HepG2 (cell line): ENCODE data around the gene RHBDD3. TPM values are rescaled to one million over a fixed set of nuclear protein-coding genes. Genes with fewer than 3 reads are reported as not detected.

ENCODE experiments used
- ATF7-NPFF ChIP-seq: sonication (generic); formaldehyde crosslinking; IDR thresholded peaks from 2 replicates; pipeline ENCODE4 v1.8.1; 2023; ENCODE audit warnings: mild to moderate bottlenecking, low read depth, missing genetic modification reagents, moderate library complexity
- CBX5 ChIP-seq: sonication (generic); formaldehyde crosslinking; IDR thresholded peaks from 2 replicates; pipeline ENCODE4 v1.4.0; 2020; ENCODE audit warnings: missing genetic modification reagents, borderline replicate concordance
- CCAR2 ChIP-seq: fragments of 200-400 bp; formaldehyde crosslinking; optimal IDR thresholded peaks from 2 replicates; pipeline ENCODE3; 2018; ENCODE audit warnings: low read depth, mild to moderate bottlenecking, low read length, moderate library complexity
- CEBPB ChIP-seq: IDR thresholded peaks from 2 replicates; pipeline ENCODE4 v1.6.1; 2011; ENCODE audit warnings: low read depth, low read length, improper control_type of control experiment, borderline replicate concordance
- CREBL2 ChIP-seq: sonication (generic); formaldehyde crosslinking; IDR thresholded peaks from 2 replicates; pipeline ENCODE4 v1.8.1; 2023; ENCODE audit warnings: missing genetic modification reagents, mild to moderate bottlenecking, borderline replicate concordance
- FOXC1 ChIP-seq: sonication (generic); formaldehyde crosslinking; IDR thresholded peaks from 2 replicates; pipeline ENCODE4 v1.8.0; 2022; ENCODE audit warnings: mild to moderate bottlenecking, missing genetic modification reagents, borderline replicate concordance
- HMGXB4 ChIP-seq, 2 experiments: sonication (generic) in 1 of 2; formaldehyde crosslinking in 1 of 2; IDR thresholded peaks; 2 replicates each; pipeline versions ENCODE4 v1.4.0 to v1.6.1; 2018 to 2020; ENCODE audit warnings: missing genetic modification reagents in 2 of 2, borderline replicate concordance in 1 of 2, low read depth in 1 of 2, mild to moderate bottlenecking in 1 of 2, missing biosample characterization in 1 of 2
- IKZF5 ChIP-seq: IDR thresholded peaks from 2 replicates; pipeline ENCODE4 v1.6.1; 2018; ENCODE audit warnings: missing genetic modification reagents, mild to moderate bottlenecking, missing compliant biosample characterization
- ISL2 ChIP-seq: sonication (generic); formaldehyde crosslinking; IDR thresholded peaks from 2 replicates; pipeline ENCODE4 v1.5.0; 2020; ENCODE audit warnings: missing genetic modification reagents
- MZF1 ChIP-seq: sonication (generic); formaldehyde crosslinking; IDR thresholded peaks from 2 replicates; pipeline ENCODE4 v1.8.1; 2023; ENCODE audit warnings: mild to moderate bottlenecking, missing genetic modification reagents, borderline replicate concordance
- SMAD3 ChIP-seq: sonication (generic); formaldehyde crosslinking; IDR thresholded peaks from 2 replicates; pipeline ENCODE4 v1.4.0; 2020; ENCODE audit warnings: missing genetic modification reagents
- SOX6 ChIP-seq, 2 experiments: fragments of 450-650 bp in 1 of 2; sonication (generic) in 1 of 2; formaldehyde crosslinking in 1 of 2; IDR thresholded peaks; 2 replicates each; pipeline versions ENCODE4 v1.4.0 to v1.6.1; 2017 to 2020; ENCODE audit warnings: antibody characterized with exemption in 1 of 2, mild to moderate bottlenecking in 1 of 2, missing genetic modification reagents in 1 of 2
- ZBTB33 ChIP-seq: sonication (generic); formaldehyde crosslinking; IDR thresholded peaks from 2 replicates; pipeline ENCODE4 v1.4.0; 2020; ENCODE audit warnings: missing genetic modification reagents
- ZBTB7A ChIP-seq: sonication (generic); formaldehyde crosslinking; IDR thresholded peaks from 2 replicates; pipeline ENCODE4 v1.8.0; 2022; ENCODE audit warnings: mild to moderate bottlenecking, missing genetic modification reagents
- ZFY ChIP-seq: sonication (generic); formaldehyde crosslinking; IDR thresholded peaks from 2 replicates; pipeline ENCODE4 v1.4.0; 2020; ENCODE audit warnings: missing genetic modification reagents
- ZNF101 ChIP-seq: sonication (generic); formaldehyde crosslinking; IDR thresholded peaks from 2 replicates; pipeline ENCODE4 v1.4.0; 2020; ENCODE audit warnings: mild to moderate bottlenecking, low read depth, missing genetic modification reagents, borderline replicate concordance
- ZNF263 ChIP-seq: sonication (generic); formaldehyde crosslinking; IDR thresholded peaks from 2 replicates; pipeline ENCODE4 v1.4.0; 2020; ENCODE audit warnings: missing genetic modification reagents
- ZNF441 ChIP-seq: sonication (generic); formaldehyde crosslinking; IDR thresholded peaks from 2 replicates; pipeline ENCODE4 v1.7.0; 2021; ENCODE audit warnings: missing genetic modification reagents, borderline replicate concordance
- ZNF614 ChIP-seq: IDR thresholded peaks from 2 replicates; pipeline ENCODE4 v1.6.1; 2018; ENCODE audit warnings: missing biosample characterization, missing genetic modification reagents, inconsistent platforms, borderline replicate concordance
- ZNF737 ChIP-seq: sonication (generic); formaldehyde crosslinking; IDR thresholded peaks from 2 replicates; pipeline ENCODE4 v1.5.0; 2020; ENCODE audit warnings: missing genetic modification reagents, mild to moderate bottlenecking, borderline replicate concordance
- ZNF747 ChIP-seq: sonication (generic); formaldehyde crosslinking; IDR thresholded peaks from 2 replicates; pipeline ENCODE4 v1.8.1; 2023; ENCODE audit warnings: missing genetic modification reagents, mild to moderate bottlenecking, borderline replicate concordance
- ZNF891 ChIP-seq: sonication (generic); formaldehyde crosslinking; IDR thresholded peaks from 2 replicates; pipeline ENCODE4 v1.5.0; 2020; ENCODE audit warnings: mild to moderate bottlenecking, missing genetic modification reagents
- ZSCAN25 ChIP-seq: sonication (generic); formaldehyde crosslinking; IDR thresholded peaks from 2 replicates; pipeline ENCODE4 v1.8.0; 2022; ENCODE audit warnings: mild to moderate bottlenecking, missing genetic modification reagents
- polyA plus RNA-seq, 8 experiments: library from polyadenylated mRNA; depleted of rRNA in 3 of 8; stranded (reverse) in 7 of 8; unstranded in 1 of 8; fragments of >200 nt; fragmentation: Illumina TruSeq in 4 of 8; extraction: Trizol in 4 of 8; gene quantifications; 2 replicates each; pipeline versions ENCODE4 v1.2.1 to v1.2.3, GENCODE V29; 2011 to 2016; ENCODE audit warnings: low read depth in 4 of 8, missing spikeins in 1 of 8, mixed read lengths in 1 of 8; ENCODE audit not compliant: insufficient read depth in 1 of 8
- total RNA-seq, 5 experiments: library from RNA; depleted of rRNA; stranded (reverse); fragments of >200 nt; fragmentation: Illumina TruSeq; extraction: Trizol; gene quantifications; 2 replicates each; pipeline ENCODE4 v1.2.3, GENCODE V29; 2016; ENCODE audit warnings: low read depth in 1 of 5

The RHBDD3 gene
- total and polyA plus RNA-seq, 2 of the 13 experiments (the other 11 are each of a cell fraction or from before 2014, with no cell fraction given), result 12.1 to 26.7 TPM

- no peak for TF ChIP-seq ATF7-NPFF (CRISPR knock-in tag)
- no peak for TF ChIP-seq CCAR2
- TF ChIP-seq ZSCAN25 (CRISPR knock-in tag), result no peak
- TF ChIP-seq IKZF5 (CRISPR knock-in tag), result peak; percentile 44; the same call in 1 of the 2 replicates
- peak; percentile 11; the same call in 1 of the 2 replicates for TF ChIP-seq ZNF891 (CRISPR knock-in tag)
- no peak for TF ChIP-seq CREBL2 (CRISPR knock-in tag)
- no peak for TF ChIP-seq ZNF737
- no peak for TF ChIP-seq MZF1 (CRISPR knock-in tag)
- no peak for TF ChIP-seq ZNF101
- no peak for TF ChIP-seq SMAD3 (CRISPR knock-in tag)
- TF ChIP-seq SOX6 (IDR thresholded peaks at IDR 0.05), result no peak
- 0 out of 2 replicates have a peak, but pooled peaks have one; percentile 23 for TF ChIP-seq SOX6 (CRISPR knock-in tag; IDR thresholded peaks at IDR 0.05)
- no peak; the same call in 1 of the 2 replicates for TF ChIP-seq ZNF441 (CRISPR knock-in tag)
- TF ChIP-seq CBX5 (CRISPR knock-in tag), result no peak
- no peak for TF ChIP-seq ISL2 (CRISPR knock-in tag)
- TF ChIP-seq HMGXB4 (CRISPR knock-in tag; IDR thresholded peaks at IDR 0.05; ENCODE audit: borderline replicate concordance in 1 of 2, low read depth in 1 of 2), result no peak
- TF ChIP-seq ZNF747 (CRISPR knock-in tag), result no peak
- 0 out of 2 replicates have a peak, but pooled peaks have one; percentile 43 for TF ChIP-seq ZNF263 (CRISPR knock-in tag)
- TF ChIP-seq ZNF614 (CRISPR knock-in tag), result 0 out of 2 replicates have a peak, but pooled peaks have one; percentile 57
- TF ChIP-seq ZFY (CRISPR knock-in tag), result peak; percentile 76
- 0 out of 2 replicates have a peak, but pooled peaks have one; percentile 55 for TF ChIP-seq ZBTB7A (CRISPR knock-in tag)
- TF ChIP-seq ZBTB33 (CRISPR knock-in tag), result 0 out of 2 replicates have a peak, but pooled peaks have one; percentile 28
- TF ChIP-seq CEBPB, result no peak
- no peak for TF ChIP-seq FOXC1 (CRISPR knock-in tag)
Observed at GRCh38 chr22:29231971-29232959, 35.5 kb downstream of the RHBDD3 start (continued).
